ENCODE results near the gene FOXK1.

FOXK1 gene

DNA sequence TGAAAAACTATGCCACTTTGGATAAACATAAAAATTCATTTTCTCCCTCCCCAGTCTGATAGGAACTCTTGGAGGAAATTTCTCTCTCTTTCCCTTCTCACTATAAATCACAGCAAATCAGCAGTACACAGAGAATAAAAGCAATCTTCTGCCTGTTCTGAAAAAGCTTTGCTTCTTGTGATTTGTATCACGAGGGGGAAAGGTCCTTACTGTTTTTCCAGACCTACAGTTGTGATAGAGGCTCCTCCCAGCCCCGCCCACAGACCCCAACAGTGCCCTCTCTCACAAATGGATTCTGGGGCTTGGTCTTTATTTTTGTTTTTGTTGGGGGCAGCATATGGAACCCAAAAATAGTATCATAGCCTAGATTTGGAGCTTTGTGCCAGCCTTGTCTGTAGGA lies 12.2 kb downstream of the FOXK1 start:
- H3K4me3 ChIP-seq (ENCODE audit: low read depth, low read length): no peak overlapping the region

DNA sequence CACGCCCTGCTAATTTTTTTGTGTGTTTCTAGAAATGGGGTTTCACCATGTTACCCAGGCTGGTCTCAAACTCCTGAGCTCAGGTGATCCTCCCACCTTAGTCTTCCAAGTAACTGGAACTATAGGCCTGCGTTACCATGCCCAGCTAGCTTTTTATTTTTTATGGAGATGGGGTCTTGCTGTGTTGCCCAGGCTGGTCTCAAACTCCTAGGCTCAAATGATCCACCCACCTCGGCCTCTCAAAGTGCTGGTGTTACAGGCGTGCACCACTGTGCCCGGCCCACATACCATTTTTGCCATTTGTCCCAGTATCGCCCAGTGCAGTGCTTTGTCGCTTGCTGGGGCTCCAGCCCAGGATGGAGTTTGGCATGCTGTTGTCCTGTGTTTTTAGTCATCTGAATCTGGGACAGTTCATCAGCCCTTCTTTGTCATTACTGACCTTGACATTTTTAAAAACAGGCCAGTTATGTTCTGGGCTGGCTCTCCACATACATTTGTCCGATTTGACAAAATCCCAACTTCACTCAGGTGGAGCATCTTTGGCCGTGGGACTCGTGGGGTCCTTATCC lies 16.7 kb downstream of the FOXK1 start:
- TF ChIP-seq, protein P1, sequence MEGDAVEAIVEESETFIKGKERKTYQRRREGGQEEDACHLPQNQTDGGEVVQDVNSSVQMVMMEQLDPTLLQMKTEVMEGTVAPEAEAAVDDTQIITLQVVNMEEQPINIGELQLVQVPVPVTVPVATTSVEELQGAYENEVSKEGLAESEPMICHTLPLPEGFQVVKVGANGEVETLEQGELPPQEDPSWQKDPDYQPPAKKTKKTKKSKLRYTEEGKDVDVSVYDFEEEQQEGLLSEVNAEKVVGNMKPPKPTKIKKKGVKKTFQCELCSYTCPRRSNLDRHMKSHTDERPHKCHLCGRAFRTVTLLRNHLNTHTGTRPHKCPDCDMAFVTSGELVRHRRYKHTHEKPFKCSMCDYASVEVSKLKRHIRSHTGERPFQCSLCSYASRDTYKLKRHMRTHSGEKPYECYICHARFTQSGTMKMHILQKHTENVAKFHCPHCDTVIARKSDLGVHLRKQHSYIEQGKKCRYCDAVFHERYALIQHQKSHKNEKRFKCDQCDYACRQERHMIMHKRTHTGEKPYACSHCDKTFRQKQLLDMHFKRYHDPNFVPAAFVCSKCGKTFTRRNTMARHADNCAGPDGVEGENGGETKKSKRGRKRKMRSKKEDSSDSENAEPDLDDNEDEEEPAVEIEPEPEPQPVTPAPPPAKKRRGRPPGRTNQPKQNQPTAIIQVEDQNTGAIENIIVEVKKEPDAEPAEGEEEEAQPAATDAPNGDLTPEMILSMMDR (IDR thresholded peaks at IDR 0.05): no peak
- Histone ChIP-seq H3K36me3 (ENCODE audit: control insufficient read depth, insufficient read depth, low read length) (no peaks in the 10 kb centered on the region), H3K27me3 (ENCODE audit: control insufficient read depth, insufficient read depth, low read length) (no peaks in the 10 kb centered on the region), H3K4me2 (ENCODE audit: low read length) (no peak overlapping the region), H3K4me3 (ENCODE audit: low read depth, low read length) (no peak overlapping the region), H3K9me3 (ENCODE audit: control insufficient read depth, low read length) (no peaks in the 10 kb centered on the region), H3K9ac (no peak overlapping the region), H3K4me1 (no peaks in the 10 kb centered on the region), H3K27ac (no peak overlapping the region), H3K79me2 (peaks cover 93% of the 10 kb centered on the region), H2AFZ (no peak overlapping the region)

More for the DNA sequence above, 12.2 kb downstream of the FOXK1 start:
- peaks cover 76% of the 10 kb centered on the region for H3K79me2 ChIP-seq
- H3K4me1 ChIP-seq: peaks cover 10% of the 10 kb centered on the region
- no peaks in the 10 kb centered on the region for H3K36me3 ChIP-seq (ENCODE audit: control insufficient read depth, insufficient read depth, low read length)
- no peak overlapping the region for H2AFZ ChIP-seq
- H3K27me3 ChIP-seq (ENCODE audit: control insufficient read depth, insufficient read depth, low read length): no peaks in the 10 kb centered on the region
- H3K27ac ChIP-seq: no peak overlapping the region
- no peak overlapping the region for H3K4me2 ChIP-seq (ENCODE audit: low read length)
- TF ChIP-seq, protein P1 (IDR thresholded peaks at IDR 0.05): no peak
- no peaks in the 10 kb centered on the region for H3K9me3 ChIP-seq (ENCODE audit: control insufficient read depth, low read length)
- no peak overlapping the region for H3K9ac ChIP-seq

DNA sequence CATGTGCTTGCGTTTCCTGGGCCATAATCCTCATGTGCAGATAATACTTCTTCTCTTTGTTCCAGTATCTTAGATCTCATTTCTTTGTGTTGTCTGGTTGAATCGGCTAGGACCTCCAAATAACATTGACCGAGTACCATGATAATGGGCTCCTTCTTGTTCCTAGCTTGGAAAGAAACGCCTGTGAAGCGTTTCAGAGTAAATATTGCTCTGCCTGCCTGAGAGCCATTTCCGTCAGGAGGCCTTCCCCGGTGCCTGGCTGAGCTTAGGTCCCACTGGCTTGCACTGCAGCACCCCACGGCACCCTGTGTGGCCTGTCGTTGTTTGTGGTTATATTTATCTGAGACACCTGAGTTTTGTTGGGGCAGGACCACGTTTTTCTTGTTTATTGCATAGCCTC lies 17.7 kb downstream of the FOXK1 start:
- H3K27me3 ChIP-seq (ENCODE audit: control insufficient read depth, insufficient read depth, low read length): no peaks in the 10 kb centered on the region
- peaks cover 93% of the 10 kb centered on the region for H3K79me2 ChIP-seq
- H3K36me3 ChIP-seq (ENCODE audit: control insufficient read depth, insufficient read depth, low read length): no peaks in the 10 kb centered on the region
- no peak overlapping the region for H2AFZ ChIP-seq
- H3K27ac ChIP-seq: no peak overlapping the region
- no peaks in the 10 kb centered on the region for H3K9me3 ChIP-seq (ENCODE audit: control insufficient read depth, low read length)
- no peak overlapping the region for H3K9ac ChIP-seq
- H3K4me3 ChIP-seq (ENCODE audit: low read depth, low read length): no peak overlapping the region
- TF ChIP-seq, protein P1 (IDR thresholded peaks at IDR 0.05): no peak
- H3K4me2 ChIP-seq (ENCODE audit: low read length): no peak overlapping the region
- no peaks in the 10 kb centered on the region for H3K4me1 ChIP-seq

DNA sequence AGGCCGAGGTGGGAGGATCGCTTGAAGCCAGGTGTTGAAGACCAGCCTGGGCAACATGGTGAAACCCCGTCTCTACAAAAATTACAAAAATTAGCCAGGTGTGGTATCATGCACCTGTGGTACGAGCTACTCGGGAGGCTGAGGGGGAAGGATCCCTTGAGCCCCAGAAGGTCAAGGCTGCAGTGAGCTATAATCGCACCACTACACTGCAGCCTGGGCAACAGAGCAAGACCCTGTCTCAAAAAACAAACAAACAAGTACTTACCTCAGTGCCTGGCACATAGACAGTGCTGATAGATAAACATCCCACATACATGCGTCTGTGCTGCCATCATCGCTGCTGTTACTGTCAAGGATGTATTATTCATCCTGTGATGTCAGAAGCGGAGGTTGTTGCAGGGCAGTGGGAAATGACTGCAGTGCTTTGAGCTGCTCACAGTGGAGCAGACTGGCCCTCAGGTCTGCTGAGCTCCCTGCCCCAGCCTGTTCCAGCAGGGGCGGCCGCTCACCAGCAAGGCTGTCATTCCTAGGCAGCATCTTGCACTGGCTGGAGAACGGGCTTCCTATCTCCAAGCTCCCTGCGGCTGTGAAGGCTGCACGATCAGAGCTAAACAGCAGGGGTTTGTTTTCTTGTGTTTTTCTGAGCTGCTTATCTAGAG lies 18.6 kb downstream of the FOXK1 start:
- Histone ChIP-seq H3K4me3 (ENCODE audit: low read depth, low read length) (no peak overlapping the region), H3K9me3 (ENCODE audit: control insufficient read depth, low read length) (no peaks in the 10 kb centered on the region), H3K4me1 (no peaks in the 10 kb centered on the region), H3K9ac (no peak overlapping the region), H3K4me2 (ENCODE audit: low read length) (no peak overlapping the region), H2AFZ (no peak overlapping the region), H3K27ac (no peak overlapping the region), H3K27me3 (ENCODE audit: control insufficient read depth, insufficient read depth, low read length) (no peaks in the 10 kb centered on the region), H3K79me2 (peaks cover 92% of the 10 kb centered on the region), H3K36me3 (ENCODE audit: control insufficient read depth, insufficient read depth, low read length) (no peaks in the 10 kb centered on the region)
- TF ChIP-seq, protein P1 (IDR thresholded peaks at IDR 0.05): no peak

All from parathyroid adenoma (tissue), 2 donors.